GM19025 (cell line): ENCODE results near the gene ULK4.
"Not testable (repeated sequence)": the region's sequence is repeated elsewhere in the genome, so short reads cannot be mapped to it uniquely, and the experiment has no call there.

Experiments used
- ATAC-seq: cut with Tn5 transposase; IDR thresholded peaks from one replicate; pipeline ENCODE4 v1.9.1; 2021; ENCODE audit warnings: mild to moderate bottlenecking, low read depth, moderate library complexity; ENCODE audit not compliant: unreplicated experiment

The ULK4 gene

GRCh38 chr3:41695806-41696205, 266.1 kb downstream of the ULK4 start:
- not testable (repeated sequence) for ATAC-seq

DNA sequence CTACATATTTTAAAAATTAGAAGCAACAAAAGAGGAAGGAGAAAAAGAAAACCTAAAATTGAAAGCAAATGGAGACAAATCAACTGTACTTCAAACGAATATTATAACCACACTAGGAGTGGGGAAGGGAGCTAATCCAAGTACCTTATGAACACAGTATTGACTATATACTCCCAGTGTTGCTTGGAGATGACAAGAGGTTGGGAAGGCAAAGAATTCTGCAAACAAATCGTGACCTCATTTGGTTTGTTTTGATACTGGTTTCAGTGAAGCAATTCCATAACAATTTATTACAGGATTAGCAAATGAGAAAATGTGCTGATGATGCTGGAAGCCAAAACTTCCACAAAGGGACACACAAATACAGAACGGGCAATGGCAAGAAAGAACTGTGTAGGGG, 268.1 kb downstream of the ULK4 start:
- ATAC-seq, result no peak

DNA sequence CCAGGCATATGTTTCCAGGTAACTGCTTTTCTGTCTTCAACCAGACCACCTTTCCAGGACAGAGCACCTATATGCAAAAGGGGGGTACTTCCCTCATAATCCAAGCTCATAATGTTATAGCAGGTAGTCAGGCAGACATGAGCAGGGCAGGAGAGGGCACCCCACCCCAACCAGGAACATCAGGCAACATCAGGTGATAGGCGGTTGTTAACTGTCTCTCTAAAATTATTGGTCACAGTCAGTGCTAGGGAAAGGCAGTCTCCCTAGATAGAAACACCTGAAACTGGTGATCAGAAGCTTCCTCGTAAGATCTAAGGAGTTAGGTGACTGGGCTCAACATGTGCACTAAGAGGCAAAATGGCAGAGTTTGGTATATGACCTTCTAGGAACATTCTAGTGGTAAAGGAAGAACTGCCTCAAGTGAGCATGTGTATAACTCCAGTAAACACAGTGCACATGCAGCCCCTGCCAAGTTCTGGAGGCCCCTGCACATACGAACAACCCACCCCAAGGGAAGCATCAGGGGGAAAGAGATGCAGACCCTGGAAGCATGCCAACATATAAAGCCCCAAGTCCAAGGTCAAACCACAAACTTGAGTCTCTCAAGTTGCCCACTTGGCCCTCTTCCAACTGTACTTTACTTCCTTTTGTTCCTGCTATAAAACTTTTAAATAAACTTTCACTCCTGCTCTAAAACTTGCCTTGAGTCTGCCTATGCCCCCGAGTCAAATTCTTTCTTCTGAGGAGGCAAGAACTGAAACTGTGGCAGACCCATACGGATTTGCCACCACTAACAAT, 270.9 kb downstream of the ULK4 start:
- no peak for ATAC-seq

GRCh38 chr3:41688595-41689380, 273.1 kb downstream of the ULK4 start:
- ATAC-seq, result no peak

DNA sequence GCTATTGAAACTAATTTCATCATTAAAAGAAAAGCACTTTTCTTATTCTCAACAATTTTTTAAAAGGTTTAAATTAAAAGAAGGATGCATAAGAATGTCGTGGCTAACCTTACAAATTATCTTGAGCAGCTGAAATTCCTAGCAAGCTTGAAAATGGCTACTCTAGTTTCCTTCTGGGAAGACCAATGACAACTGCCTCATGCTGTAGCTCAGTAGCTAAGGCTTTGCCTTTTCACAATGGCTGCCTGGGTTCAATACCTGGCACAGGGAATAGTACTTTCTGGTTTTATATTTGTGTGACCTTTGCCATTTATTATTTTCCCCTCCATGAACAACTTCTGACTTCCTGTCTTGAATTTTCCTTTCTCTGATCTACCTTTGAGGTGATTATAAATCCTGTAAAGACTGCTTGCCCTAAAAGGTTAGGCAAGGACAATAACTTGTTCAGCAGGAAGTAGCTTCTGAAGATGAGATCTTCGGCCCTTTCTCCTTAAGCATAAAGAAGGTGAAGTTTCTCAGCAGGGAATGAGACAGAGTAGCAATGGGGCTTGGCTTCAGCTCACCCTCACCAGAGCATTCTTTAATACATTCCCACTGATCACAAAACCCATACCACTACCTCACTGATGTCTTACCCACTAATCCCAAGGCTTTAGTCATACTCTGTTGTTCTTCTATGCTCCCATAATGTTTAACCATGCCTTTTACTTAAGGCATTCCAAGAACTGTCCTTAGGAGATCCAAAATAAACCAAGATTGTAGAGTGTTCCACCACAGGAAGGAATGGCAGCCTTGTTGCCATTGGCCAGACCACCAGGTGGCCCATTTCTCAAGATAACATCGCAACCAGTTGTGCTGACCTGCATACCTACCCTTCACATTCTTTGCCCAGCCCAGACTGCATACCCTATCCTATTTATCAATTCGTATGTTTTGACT, 276.8 kb downstream of the ULK4 start:
- ATAC-seq, result no peak

DNA sequence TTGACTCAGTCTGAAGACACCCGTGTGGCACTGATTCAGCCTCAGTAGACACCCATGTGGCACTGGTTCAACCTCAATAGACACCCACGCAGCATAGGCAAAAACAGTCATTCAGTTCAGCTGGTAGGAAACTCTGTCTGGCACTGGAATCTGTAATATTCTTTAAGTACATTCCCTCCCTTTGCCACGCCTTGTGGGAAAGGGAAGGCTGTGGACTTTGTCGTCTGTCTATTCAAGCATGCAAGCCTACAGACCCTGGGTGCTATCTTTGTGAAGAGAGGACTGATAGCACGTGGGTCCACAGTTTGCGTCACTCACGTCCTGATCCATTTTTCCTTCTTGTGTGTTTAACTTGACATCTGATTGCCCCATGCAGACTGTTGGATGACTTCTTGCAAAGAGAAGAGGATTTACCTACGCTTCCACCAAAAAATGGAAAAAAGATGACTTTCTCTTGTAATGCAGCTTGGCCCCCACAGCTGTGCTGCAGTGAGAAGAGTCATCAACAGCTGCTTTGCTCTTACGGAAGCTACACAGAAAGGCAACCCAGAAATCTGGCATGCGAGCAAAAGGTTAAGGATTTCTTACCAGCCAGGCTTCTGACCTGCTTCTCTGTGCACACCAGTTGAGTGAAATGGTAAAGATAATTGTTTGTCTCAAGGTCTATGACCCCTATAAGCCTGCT, 278.1 kb downstream of the ULK4 start:
- no peak for ATAC-seq

GRCh38 chr3:41682996-41683395, 278.9 kb downstream of the ULK4 start:
- ATAC-seq, result no peak

DNA sequence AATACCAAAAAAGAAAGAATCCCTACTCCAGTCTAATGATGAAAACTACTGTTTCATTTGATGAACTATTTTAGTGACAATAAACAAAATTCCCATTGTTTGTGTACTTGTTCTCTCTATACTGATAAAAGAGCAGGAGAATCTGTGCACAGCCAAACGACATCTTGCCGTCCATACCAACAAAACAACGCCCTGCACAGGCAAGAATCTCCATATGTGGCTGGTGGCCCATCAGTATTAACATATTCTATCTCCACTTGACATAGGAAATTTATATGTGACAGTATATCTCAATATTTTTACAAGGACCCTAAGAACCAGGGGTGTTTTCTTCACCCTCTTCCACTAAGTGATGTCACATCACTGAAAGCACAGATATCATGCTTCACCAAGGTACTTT, 279.5 kb downstream of the ULK4 start:
- no peak for ATAC-seq

DNA sequence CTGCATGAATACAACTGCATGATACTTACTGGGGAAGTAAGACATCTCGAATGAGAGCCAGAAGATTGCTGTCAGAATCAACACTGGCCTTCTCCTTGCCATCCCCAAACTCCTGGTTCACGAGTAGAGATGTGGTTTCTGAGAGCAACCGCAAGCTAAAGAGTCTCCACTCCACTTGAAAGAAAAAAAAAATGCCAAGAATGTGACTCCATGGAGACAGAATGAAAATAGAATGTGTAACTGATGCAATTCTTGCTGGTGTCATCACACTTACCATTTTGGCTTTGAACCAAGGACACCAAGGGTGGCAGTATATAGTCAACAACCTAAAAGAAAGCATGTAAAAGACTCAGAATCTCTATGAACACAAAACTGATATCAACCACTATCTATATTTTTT, 280.4 kb downstream of the ULK4 start:
- no peak for ATAC-seq

DNA sequence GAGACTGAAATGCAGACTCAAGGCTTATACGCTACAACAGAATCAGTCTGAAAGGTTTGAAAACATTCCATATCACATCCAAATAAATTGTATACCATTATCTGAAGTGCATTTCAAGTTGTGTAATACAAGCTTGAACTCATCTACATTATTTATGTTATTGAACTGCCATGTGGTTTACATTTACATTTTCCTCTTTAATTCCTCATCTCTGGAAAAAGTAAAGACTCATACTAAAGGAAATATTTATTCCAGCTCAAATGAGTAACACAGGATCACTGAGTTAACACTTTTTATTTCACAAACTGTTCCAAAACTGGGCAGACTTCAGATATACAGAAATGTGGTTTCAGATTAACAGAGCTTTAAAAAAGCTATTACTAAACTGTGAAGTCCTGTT, 282.5 kb downstream of the ULK4 start:
- no peak for ATAC-seq

- ATAC-seq, result not testable (repeated sequence)
Measured at GRCh38 chr3:41675102-41675501, 286.8 kb downstream of the ULK4 start.

DNA sequence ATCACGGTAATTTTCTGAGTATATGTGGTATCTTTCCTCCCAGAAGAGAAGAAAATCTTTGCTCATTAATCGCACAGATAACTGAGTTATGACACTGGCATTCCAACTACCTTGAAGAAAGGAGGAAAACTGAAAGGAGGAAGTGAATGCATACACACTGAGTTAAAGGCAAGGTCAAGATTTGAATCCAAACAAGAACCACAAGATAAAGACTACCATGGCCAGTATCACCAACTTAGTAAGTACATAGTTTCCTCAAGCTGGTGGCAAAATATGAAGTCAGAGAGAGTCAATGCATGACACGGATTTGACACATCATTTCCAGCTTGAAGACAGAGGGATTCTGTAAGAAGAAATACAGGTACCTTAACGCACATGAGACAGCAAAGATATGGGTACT, 287.5 kb downstream of the ULK4 start:
- ATAC-seq, result no peak

GRCh38 chr3:41673650-41674049, 288.3 kb downstream of the ULK4 start:
- ATAC-seq, result no peak

GRCh38 chr3:41668379-41668778, 293.5 kb downstream of the ULK4 start:
- no peak for ATAC-seq

- ATAC-seq, result no peak
Measured at GRCh38 chr3:41662288-41662687, 299.6 kb downstream of the ULK4 start.

- ATAC-seq, result no peak
Measured at GRCh38 chr3:41661796-41662195, 300.1 kb downstream of the ULK4 start.

GRCh38 chr3:41660510-41660909, 301.4 kb downstream of the ULK4 start:
- no peak for ATAC-seq

GRCh38 chr3:41653571-41654239, 308.2 kb downstream of the ULK4 start:
- ATAC-seq, result no peak

DNA sequence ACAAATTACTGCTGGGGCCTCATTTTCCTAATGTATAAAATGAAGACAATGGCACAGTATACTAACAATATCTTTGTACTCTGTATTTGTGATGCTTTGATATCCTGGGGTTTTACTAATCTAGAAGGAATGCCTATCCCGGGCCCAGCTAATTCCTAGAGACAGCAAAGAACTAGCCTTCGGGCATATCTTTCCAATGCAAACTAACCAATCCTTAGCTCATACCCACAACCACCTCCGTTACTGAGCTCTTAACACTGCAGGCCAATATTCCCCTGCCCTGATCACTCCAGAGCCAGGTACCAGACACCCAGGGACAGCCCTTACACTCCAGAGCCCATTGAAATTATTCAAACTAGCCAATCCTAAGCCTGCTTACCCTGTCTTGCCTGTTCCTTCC, 309.0 kb downstream of the ULK4 start:
- ATAC-seq, result no peak

GRCh38 chr3:41652506-41652905, 309.4 kb downstream of the ULK4 start:
- no peak for ATAC-seq
